GM19035 (cell line): Measurements from ENCODE around the gene POLD3.
"Not testable (repeated sequence)": the region's sequence is repeated elsewhere in the genome, so short reads cannot be mapped to it uniquely, and the experiment has no call there.

Source experiments
- ATAC-seq: cut with Tn5 transposase; IDR thresholded peaks from one replicate; pipeline ENCODE4 v1.9.1; 2021; ENCODE audit not compliant: unreplicated experiment

POLD3 gene

DNA sequence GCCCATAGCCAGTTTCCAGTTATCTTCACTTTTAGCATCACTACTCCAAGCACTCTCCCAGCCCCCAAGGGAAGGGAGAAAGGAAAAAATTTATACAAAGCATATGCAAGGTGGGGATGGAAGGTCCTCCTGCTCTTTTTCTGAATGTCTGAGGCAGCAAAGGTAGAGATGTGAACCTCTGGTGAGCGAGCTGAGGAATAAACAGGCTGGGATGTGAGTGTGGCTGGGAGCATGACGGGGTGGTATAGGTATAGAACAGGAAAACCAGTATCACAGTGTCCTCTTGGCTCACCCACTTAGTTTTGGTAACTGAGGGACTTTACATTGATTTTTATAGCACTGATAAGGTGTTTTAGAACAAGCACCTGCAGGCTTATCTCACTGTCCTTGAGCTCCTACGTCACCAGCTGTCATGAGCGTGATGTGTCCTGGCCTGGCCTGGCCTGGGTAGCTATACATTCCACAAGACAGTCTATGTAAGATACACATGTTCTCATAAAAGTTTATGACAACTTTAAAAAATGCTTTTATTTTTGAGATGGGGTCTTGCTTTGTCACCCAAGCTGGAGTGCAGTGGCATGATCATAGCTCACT is 10.3 kb upstream of the POLD3 start:
- ATAC-seq: no peak

DNA sequence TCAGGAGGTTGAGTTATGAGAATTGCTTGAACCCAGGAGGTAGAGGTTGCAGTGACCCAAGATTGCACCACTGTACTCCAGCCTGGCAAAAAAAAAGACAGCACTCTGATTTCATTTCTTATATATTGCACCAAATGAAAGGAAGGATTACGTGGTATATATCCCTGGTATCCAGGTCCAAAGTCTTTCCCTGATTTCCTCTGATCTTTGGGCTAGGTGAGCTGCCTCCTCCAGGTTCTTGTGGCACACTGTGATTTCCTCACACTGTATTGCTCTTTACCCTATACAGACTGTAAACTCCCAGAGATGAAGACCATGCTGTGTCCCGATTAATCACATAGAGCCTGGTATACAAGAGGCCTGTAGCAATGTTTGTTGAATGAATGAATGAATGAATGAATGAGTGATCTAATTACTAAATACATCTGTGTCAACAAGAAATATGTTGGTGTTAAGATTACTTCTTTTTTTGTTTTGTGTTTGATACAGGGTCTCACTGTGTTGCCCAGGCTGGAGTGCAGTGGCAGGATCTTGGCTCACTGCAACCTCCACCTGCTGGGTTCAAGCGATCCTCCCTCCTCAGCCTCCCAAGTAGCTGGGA is 9.3 kb upstream of the POLD3 start:
- no peak for ATAC-seq

DNA sequence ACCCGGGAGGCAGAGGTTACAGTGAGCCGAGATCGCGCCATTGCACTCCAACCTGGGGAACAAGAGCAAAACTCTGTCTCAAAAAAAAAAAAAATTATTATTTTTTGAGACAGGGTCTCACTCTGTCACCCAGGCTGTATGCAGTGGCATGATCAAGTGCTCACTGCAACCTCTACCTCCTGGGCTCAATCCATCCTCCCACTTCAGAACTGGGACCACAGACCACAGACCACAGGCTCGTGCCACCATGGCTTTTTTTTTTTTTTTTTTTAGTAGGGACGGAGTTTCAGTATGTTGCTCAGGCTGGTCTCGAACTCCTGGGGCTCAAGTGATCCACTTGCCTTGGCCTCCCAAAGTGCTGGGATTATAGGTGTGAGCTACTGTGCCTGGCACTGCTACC is 1.9 kb upstream of the POLD3 start:
- ATAC-seq: not testable (repeated sequence)

DNA sequence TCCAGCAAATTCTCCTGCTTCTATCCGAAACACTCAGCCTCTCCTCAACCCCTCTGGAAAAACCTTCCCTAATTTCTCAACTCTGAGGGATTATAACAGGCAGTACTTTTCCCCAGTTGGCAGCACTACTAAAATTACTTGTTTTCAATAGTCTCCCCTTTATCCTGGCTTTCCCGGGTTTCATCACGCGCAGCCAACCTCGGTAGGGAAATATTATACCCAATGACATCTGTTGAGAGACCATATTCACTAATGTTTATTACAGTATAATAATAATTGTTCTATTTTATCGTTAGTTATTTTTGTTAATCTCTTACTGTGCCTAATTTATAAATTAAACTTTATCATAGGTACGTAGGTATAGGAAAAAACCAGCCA is 330 bp upstream of the POLD3 start:
- ATAC-seq: no peak

DNA sequence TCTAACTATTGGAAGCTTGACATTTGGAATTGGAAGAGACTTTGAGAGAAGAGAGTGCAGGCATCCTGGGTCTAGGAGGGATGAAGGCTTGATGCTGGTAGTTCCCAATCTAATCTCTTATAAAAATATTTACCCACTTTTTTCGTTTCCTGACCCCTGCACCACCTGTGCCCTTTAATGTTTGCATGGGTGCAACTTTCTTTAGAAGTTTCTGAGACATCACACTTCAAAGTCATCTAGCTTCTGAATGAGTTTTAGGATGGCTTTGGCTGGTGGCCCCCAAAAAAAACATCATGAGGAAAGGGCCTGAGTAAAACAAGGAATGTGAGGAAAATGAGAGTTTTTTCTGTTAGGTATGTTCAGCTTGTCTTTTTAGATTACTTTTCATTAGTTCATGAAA is 1.1 kb downstream of the POLD3 start:
- ATAC-seq: no peak

DNA sequence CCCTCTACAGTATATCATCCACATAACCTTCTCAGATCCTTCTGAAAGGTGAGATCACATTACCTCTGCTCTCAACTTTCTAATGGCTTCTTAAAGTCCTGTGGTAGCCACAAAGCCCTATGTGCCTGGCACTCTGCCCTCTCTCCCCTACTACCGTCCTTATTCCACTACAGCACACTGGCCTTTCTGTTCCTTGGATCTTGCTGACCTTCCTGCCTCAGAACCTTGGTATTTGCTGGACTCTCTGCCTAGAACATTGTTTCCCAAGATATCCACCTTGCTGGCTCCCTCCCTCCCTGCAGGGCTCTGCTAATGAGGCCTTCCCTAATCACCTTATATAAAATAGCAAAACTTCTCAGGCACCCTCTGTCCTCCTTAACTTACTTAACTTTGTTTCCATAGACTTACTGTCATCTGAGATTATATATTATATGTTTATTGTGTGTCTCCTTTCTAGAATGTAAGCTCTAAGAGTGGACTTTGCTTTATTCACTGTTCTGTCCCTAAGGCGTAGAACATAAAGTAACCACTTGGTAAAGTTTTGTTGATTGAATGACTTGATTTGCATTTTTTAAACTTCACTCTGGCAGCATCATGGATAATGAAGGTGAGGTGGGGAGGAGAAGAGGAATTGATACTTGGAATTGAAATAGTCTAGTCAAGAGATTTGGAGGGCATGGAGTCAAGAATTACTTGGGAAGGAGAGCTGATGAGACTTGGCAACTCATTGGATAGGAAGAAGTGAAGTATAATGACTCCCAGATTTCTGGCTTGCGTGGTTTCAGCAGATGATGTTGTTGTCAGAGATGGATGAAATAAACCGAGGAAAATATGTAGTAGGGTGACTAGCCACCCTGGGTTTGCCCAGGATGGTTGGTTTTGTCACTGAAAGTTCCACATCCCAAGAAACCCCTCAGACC is 10.5 kb downstream of the POLD3 start:
- no peak for ATAC-seq

DNA sequence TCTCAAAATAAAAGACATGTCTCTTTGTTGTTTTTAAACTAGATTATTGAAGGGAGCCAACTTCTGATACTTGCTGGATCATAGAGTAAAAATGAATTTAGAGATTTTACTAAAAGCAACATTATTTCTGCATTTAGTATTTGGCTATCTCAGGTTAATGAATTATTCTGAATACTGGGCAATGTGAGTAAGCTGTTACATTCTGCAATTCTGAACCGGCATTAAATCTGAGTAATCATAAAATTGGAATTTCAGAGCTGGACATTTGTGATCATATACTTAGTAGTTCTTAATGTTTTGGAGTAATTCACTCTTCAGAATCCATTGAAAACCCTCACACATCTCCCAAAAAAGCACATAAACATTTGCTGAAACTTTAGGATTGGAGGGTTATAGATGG is 11.5 kb downstream of the POLD3 start:
- no peak for ATAC-seq

DNA sequence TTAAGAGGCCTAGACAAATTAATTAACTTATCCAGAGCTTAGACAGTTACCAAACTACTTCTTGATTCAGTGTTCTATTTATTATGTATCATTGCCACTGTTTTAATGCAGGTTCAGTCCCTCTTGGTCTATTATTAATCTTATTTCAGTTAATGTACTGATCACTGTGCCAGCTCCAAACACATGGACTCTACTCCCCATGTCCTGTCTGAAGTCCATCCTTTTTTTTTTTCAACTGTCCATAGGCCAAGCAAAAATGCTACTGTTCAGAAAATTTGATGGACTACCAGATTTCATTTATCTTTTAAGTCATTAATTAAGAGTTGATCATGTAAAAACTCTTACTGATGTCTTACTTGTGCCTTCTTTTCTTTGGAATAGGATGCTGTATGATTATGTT is 11.9 kb downstream of the POLD3 start:
- ATAC-seq: no peak

DNA sequence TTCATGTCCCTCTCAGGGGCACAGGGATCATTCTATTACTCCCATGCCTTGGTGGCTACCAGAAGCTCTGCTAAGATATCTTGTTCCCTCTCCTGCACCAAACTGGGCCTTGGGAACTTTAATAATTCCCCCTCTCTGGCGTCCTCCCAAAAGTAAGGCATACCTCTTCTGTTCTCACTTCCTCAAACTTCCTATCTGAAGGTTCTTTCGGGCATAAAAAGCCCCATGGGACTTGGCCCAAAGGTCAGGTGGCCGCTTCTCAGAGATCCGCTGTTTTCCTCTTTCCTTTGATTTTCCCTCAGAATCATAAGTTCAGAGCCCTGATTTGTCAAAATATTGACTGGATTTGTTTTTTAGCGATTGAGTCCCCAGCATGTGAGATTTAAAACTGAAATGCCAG is 13.0 kb downstream of the POLD3 start:
- ATAC-seq: no peak

DNA sequence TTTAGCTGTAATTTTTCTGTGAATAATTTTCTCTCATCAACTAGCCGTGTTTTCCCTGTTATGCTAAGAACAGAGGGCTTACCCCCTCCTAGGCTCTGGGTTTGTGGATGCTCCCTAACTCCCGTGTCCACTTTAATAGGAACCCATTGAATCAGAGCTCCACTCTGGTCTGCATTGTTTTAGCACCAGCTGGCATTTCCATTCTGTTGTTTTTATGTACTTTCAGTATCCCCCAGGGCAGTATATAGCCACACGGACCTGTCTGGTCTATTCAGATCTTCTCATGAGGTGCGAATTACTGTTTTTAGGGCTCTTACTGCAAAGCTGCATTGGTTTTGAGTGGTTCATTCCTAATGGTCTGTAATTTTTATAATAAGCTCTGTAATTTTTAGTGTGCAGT is 16.0 kb downstream of the POLD3 start:
- no peak for ATAC-seq

DNA sequence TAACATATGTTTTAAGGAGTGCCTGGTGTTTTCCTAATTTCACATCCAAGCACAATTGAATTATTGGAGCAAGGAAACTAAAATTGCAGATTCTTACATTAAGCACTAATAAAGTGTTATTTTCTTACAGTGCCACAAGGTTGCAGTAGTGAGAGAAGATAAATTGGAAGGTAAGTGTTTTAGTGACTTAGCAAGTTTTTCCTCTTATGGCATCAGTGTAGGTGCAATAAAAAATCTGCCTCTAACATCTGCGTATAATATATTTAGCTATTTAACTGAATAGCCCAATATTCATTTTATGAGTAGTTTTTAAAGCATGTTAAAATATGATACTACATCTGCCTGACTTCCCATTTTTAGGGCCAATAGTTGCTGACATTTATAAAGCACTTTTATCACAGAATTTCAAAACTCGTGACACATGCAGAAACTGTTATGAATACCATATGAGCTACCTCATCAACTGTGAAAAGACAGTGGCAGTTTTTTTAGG is 19.0 kb downstream of the POLD3 start:
- no peak for ATAC-seq

DNA sequence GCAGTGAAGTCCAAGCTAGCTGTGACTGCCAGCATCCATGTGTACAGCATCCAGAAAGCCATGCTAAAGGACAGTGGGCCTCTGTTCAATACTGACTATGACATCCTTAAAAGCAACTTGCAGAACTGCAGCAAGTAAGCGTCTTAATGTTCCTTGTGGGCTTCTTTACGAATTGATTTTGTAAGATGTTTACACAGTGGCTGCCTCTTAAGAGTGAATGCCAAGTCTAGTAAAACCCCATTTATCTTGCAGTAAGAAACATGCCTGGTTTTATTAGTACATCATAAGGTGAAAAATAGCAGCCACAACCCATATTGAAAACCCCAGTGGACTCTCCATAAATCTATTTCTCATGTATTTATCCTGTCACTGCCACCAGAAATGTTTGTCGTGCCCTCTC is 20.5 kb downstream of the POLD3 start:
- no peak for ATAC-seq

DNA sequence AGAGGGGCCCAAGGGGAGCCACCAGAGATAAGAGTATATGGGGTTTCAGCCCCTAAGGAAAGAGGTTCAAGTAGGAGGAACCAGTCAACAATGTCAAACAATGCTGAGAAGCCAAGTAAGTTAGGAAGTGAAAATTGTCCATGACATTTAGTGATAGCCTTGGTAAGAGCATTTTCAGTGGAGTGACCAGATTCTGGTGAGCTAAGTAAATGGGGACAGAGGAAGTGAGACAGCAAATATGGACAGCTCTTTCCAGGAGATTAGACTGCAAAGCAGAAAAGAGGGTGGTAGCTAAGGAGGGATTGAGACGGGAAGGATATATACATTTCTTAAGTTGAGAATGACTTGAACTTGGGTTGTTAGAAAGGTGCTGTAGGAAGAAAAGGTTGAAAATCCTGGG is 22.9 kb downstream of the POLD3 start:
- ATAC-seq: no peak

DNA sequence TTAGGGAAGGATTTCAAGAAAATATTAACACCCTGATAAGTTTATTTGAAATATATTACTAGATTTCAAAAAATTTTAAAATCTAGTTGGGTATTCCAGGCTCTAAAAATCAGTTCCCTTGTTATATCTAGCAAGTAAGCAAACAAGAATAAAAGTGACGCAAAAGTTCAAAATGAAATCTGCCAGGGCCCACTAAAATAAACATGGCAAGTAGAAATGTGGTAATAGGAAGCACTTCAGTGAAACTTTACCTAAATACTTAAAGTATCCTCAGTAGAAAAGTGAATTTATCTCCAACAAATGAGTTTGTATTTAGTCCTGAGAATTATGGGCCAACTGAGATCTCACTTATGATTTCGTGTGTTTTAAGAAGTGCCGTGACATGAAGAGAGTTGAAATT is 23.6 kb downstream of the POLD3 start:
- no peak for ATAC-seq

DNA sequence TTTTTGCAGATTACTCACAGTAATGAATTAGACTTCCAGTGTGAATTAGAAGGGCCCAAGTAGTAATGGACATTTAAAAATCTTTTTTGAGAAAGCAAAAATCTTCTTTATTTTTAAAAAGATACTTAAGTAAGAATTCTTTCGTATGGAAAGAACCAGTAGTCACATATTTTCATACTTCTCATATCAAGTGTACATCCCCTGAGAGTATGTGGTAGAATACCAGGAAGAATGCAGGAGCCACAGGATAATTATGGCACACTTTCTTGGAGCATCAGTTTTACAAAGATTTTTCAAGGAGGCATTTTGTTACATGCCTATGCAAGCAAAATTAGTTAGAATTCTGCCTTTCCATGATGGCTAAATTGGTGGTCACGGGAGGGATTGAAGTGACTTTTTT is 28.1 kb downstream of the POLD3 start:
- ATAC-seq: no peak

DNA sequence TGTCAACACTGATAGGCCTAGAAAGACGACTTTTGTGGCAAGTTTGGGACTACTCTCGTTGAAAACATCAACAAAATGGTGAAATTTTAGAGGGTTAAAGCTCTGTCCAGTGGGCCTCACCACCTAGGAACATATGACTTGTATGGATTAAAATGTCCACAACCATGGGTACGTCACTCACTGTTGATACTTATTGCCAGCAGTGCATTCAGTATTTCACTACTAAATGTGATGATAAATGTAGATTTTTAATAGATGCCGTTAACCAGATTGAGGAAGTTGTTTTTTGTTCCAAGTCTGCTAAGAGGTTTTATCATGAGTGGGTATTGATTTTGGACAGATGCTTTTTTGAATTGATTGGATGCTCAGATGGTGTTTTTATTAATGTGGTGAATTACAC is 33.7 kb downstream of the POLD3 start:
- ATAC-seq: no peak

DNA sequence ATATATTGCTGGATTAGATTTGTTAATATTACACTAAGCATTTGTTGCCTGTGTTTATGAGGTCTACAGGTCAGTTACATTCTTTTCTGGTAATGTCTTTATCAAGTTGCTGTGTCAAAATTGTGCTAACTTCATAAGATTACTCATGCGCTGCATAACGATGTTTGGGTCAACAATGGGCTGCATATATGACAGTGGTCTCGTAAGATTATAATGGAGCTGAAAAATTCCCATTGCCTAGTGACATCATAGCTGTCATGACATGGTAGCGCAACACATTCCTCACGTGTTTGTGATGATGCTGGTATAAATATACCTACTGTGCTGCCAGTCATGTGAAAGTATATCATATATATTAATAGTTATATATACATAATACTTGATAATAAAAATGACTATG is 34.2 kb downstream of the POLD3 start:
- ATAC-seq: no peak

DNA sequence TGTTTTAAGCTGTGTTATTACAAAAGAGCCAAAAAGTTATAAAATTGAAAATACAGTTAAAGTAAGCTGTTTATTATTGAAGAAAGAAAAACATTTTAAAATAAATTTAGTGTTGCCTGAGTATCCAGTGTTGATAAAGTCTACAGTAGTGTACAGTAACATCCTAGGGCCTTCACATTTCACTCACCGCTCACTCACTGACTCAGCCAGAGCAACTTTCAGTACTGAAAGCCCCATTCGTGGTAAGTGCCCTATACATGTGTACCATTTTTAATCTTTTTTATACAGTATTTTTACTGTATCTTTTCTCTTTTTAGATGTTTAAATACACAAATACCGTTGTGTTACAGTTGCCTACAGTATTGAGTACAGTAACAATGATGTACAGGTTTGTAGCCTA is 35.0 kb downstream of the POLD3 start:
- no peak for ATAC-seq

DNA sequence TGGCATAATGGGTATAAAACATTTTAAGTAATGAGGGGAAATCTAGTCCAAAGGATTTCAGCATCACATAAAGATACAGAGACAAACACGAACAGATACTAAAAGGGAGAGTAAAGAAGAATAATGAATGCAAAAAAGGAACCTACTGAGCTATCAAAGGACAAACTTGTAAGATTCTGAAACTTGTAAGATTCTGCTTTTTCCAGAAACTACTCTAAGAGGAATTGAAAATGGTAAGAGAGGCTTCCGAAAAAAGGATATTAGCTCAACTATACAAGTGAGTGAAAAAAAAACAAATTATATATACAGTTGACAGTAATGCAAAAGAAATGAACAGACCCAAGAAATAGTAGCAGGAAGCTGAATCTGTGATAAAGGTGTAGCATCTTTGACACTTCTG is 37.7 kb downstream of the POLD3 start:
- no peak for ATAC-seq

DNA sequence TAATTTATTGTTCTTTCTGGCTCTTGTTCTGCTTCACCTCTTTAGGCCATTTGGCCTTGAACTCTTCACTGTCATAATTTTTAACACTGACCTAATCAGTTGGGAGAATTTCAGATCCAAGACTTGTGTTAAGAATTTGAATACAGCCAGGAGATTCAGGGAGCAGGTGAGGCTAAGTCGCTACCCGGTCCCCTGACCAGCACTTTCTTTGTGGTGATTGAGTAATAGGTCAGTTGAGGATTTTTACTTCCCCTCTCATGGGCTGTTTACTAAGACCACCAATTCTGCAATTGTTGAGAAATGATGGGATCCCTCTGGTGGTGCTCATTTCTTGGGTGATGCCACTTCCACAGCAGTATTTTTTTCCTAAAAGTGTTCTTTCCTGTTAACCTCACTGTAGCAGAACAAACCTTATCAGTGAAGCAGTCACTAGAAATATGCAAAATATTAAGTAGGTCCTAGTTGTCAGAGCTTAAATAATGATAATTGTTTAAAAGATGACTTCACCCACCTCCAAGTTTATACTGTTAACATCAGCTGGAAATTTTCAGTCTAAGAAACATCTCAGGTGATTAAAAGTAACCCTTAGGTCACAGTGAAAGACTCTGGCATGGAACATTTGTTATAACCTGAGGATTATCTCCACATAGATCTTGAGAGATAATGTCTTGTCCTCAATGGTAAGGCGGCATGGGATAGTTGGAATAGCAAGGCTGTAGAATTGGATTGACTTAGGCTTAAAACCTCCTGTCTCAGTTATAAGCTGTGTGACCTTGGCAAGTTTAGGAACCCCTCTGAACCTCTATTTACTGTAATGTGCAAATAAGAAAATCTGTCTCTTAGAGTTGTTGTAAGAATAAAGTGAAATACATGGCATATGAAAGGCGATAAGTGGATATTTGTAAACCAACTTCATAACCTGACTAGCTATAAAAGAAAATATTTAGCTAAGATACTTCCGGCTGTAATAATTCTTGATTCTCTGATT is 41.3 kb downstream of the POLD3 start:
- ATAC-seq: no peak

DNA sequence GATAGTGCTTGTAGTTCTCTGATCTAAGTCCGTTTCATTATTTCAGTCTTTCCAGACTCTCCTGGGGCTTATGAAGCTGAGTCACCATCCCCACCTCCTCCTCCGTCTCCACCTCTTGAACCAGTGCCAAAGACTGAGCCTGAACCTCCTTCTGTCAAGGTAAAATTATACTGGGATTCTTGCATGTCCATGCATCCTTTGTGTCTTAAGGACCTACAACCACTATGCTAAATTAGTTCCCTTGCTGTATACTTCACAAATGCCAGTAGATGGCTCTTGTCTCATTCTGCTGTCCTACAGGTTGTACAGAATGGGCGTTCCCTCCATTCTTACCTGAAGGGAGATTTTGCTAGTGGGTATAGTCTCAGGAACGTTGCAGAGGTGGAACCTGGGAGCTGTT is 42.2 kb downstream of the POLD3 start:
- ATAC-seq: no peak
